Posterior vena cava (tissue), 2 donors: ENCODE results near the gene EGF. TPM values are rescaled to one million over a fixed set of nuclear protein-coding genes. Genes with fewer than 3 reads are reported as not detected.
A peak's percentile ranks its signal among the peaks of the same experiment; 100 is the strongest.
"Not testable (repeated sequence)": the region's sequence is repeated elsewhere in the genome, so short reads cannot be mapped to it uniquely, and the experiment has no call there.

ENCODE experiments used
- DNase-seq: peaks from one replicate; pipeline ENCODE4 v3.0.0-alpha.2; 2020; ENCODE audit warnings: low spot score
- intact Hi-C, 2 donors: fragments of 100-400 bp; cut with DNase I; formaldehyde crosslinking; loops; one replicate each; pipeline versions ENCODE4 v1.14.1 to v1.14.2; 2022 to 2023
- long read RNA-seq, 2 donors: library from polyadenylated mRNA; unstranded; transcript quantifications; one replicate each; pipeline ENCODE4 v2.0.0, GENCODE V29; 2020 to 2021
- total RNA-seq, 2 donors: library from RNA; stranded (reverse); fragmentation: NEBNext Ultra II Directional; extraction: Animal tissue kit (Norgen Biotek cat#: 25700); gene quantifications; one replicate each; pipeline ENCODE4 v1.2.1, GENCODE V29; 2021
- donor health status: DM: yes; HTN: yes; CAD: no.
- donor health status: DM: yes; HTN: yes; CAD: no.

Gene EGF
- total RNA-seq, result under 1 TPM in 1 of 2 donors, not detected in 1; 0.14 TPM
- long read RNA-seq, donor 1, result 0 reads
- long read RNA-seq, donor 2, result 0 reads

GRCh38 chr4:109912706-109913595 is at the start of gene EGF:
Gene EGF (plus strand): TSS chr4:109912883. CDS start chr4:109913336, 453 bp downstream.
- DNase-seq, result no peak
- intact Hi-C loops, result no loop called here

- no peak for DNase-seq
- intact Hi-C loops, result no loop called here
Observed at GRCh38 chr4:109864134-109864533, 48.5 kb upstream of the EGF start.

- intact Hi-C loops, result no loop called here
- DNase-seq, result no peak
Observed at GRCh38 chr4:109870061-109870460, 42.6 kb upstream of the EGF start.

- no peak for DNase-seq
- intact Hi-C loops, result no loop called here
Observed at GRCh38 chr4:109872065-109872464, 40.6 kb upstream of the EGF start.

- intact Hi-C loops, result no loop called here
- DNase-seq, result no peak
Observed at GRCh38 chr4:109872950-109873656, 39.6 kb upstream of the EGF start.

- intact Hi-C loops, result no loop called here
- no peak for DNase-seq
Observed at GRCh38 chr4:109873791-109874514, 38.7 kb upstream of the EGF start.

GRCh38 chr4:109875106-109875505 is 37.6 kb upstream of the EGF start:
- intact Hi-C loops, result no loop called here
- DNase-seq, result no peak

GRCh38 chr4:109875553-109875952 is 37.1 kb upstream of the EGF start:
- intact Hi-C loops, result not testable (repeated sequence)

GRCh38 chr4:109876634-109877265 is 35.9 kb upstream of the EGF start:
- intact Hi-C loops, result no loop called here
- no peak for DNase-seq

More at GRCh38 chr4:109875553-109875952, 37.1 kb upstream of the EGF start:
- not testable (repeated sequence) for DNase-seq

GRCh38 chr4:109877400-109877799 is 35.3 kb upstream of the EGF start:
- intact Hi-C loops, result no loop called here
- no peak for DNase-seq

GRCh38 chr4:109878355-109878754 is 34.3 kb upstream of the EGF start:
- intact Hi-C loops, result no loop called here
- no peak for DNase-seq

- intact Hi-C loops, result no loop called here
- peak; percentile 44 for DNase-seq
Observed at GRCh38 chr4:109879081-109879480, 33.6 kb upstream of the EGF start.

GRCh38 chr4:109879636-109880314 is 32.9 kb upstream of the EGF start:
- no peak for DNase-seq
- intact Hi-C loops, result no loop called here

GRCh38 chr4:109886303-109886702 is 26.4 kb upstream of the EGF start:
- no peak for DNase-seq
- intact Hi-C loops, result no loop called here

GRCh38 chr4:109887071-109887470 is 25.6 kb upstream of the EGF start:
- DNase-seq, result no peak
- intact Hi-C loops, result no loop called here

GRCh38 chr4:109890076-109890475 is 22.6 kb upstream of the EGF start:
- intact Hi-C loops, result no loop called here
- DNase-seq, result no peak

- no peak for DNase-seq
- intact Hi-C loops, result no loop called here
Observed at GRCh38 chr4:109902559-109903251, 10.0 kb upstream of the EGF start.

GRCh38 chr4:109908731-109909130 is 4.0 kb upstream of the EGF start:
- no peak for DNase-seq
- intact Hi-C loops, result no loop called here
